ENCODE results near the gene CANT1.

GRCh38 chr17:79045001-79045729 lies 35.6 kb upstream of the CANT1 start:
- TF ChIP-seq CTCF (IDR thresholded peaks at IDR 0.05) (no peak), POLR2A (IDR thresholded peaks at IDR 0.05) (no peak)

Data from ovary (tissue), 3 donors.